OCI-LY1 (cell line): Measurements from ENCODE around the gene ENDOU.

Experiments
- H2AFZ ChIP-seq: fragments of 200-600 bp; sonication (generic), shearing (Covaris generic); 2 replicates; pipeline ENCODE4 v1.6.0; 2014; ENCODE audit warnings: antibody characterized with exemption, mild to moderate bottlenecking, low read length
- H3F3A ChIP-seq: fragments of 200-600 bp; sonication (generic), shearing (Covaris generic); 2 replicates; pipeline ENCODE4 v1.6.0; 2014; ENCODE audit warnings: mild to moderate bottlenecking, antibody characterized with exemption, low read length, moderate library complexity; ENCODE audit not compliant: insufficient read depth
- H3K27ac ChIP-seq: fragments of 200-600 bp; sonication (generic); 2 replicates; pipeline ENCODE4 v1.5.1; 2014; ENCODE audit warnings: low read length, mixed run types, mild to moderate bottlenecking, low read depth; ENCODE audit not compliant: poor library complexity, severe bottlenecking
- H3K27me3 ChIP-seq: fragments of 200-600 bp; sonication (generic); 2 replicates; pipeline ENCODE4 v1.6.0; 2014; ENCODE audit warnings: antibody characterized with exemption, mild to moderate bottlenecking, low read length, moderate library complexity; ENCODE audit not compliant: insufficient read depth
- H3K36me3 ChIP-seq: fragments of 200-600 bp; sonication (generic); 2 replicates; pipeline ENCODE4 v1.6.1; 2014; ENCODE audit warnings: mild to moderate bottlenecking, antibody characterized with exemption, low read length, moderate library complexity, mixed read lengths; ENCODE audit not compliant: insufficient read depth
- H3K4me1 ChIP-seq: fragments of 200-600 bp; sonication (generic); 2 replicates; pipeline ENCODE4 v1.5.1; 2014; ENCODE audit warnings: mild to moderate bottlenecking, low read length, moderate library complexity; ENCODE audit not compliant: insufficient read depth, severe bottlenecking
- H3K4me2 ChIP-seq: fragments of 200-600 bp; sonication (generic), shearing (Covaris generic); 2 replicates; pipeline ENCODE4 v1.6.1; 2014; ENCODE audit warnings: low read length
- H3K4me3 ChIP-seq: fragments of 200-600 bp; sonication (generic); 2 replicates; pipeline ENCODE4 v1.5.1; 2014; ENCODE audit warnings: low read length, low read depth, mild to moderate bottlenecking, mixed read lengths; ENCODE audit not compliant: poor library complexity, severe bottlenecking
- H3K79me2 ChIP-seq: fragments of 200-600 bp; shearing (Covaris generic); 2 replicates; pipeline ENCODE4 v1.6.1; 2016; ENCODE audit warnings: mixed run types, low read length, mixed read lengths; ENCODE audit not compliant: insufficient read depth
- H3K9ac ChIP-seq: fragments of 200-600 bp; sonication (generic), shearing (Covaris generic); 2 replicates; pipeline ENCODE4 v1.6.1; 2014; ENCODE audit warnings: mild to moderate bottlenecking, low read length, mixed read lengths
- H3K9me2 ChIP-seq: fragments of 200-600 bp; sonication (generic), shearing (Covaris generic); 2 replicates; pipeline ENCODE4 v1.6.1; 2014; ENCODE audit warnings: low read depth, mild to moderate bottlenecking, low read length, mixed read lengths
- H3K9me3 ChIP-seq: fragments of 200-600 bp; shearing (Covaris generic); 2 replicates; pipeline ENCODE4 v1.6.1; 2014; ENCODE audit warnings: low read length, mixed read lengths
- H4K20me1 ChIP-seq: fragments of 200-600 bp; sonication (generic), shearing (Covaris generic); 2 replicates; pipeline ENCODE4 v1.6.0; 2016; ENCODE audit warnings: mild to moderate bottlenecking, low read length; ENCODE audit not compliant: insufficient read depth
- EZH2 ChIP-seq: fragments of 200-600 bp; sonication (generic), shearing (Covaris generic); IDR thresholded peaks from 2 replicates; pipeline ENCODE4 v1.8.0; 2017; ENCODE audit warnings: borderline replicate concordance, mixed run types, mild to moderate bottlenecking, antibody characterized with exemption, low read length, moderate library complexity, mixed read lengths
- TF ChIP-seq, protein P1 (sequence below): fragments of 200-600 bp; sonication (generic), shearing (Covaris generic); IDR thresholded peaks from 2 replicates; pipeline ENCODE4 v1.5.1; 2017; ENCODE audit warnings: mild to moderate bottlenecking, antibody characterized with exemption, low read length, moderate library complexity, mixed read lengths

The ENDOU gene

GRCh38 chr12:47753021-47754001 is 28.0 kb upstream of the ENDOU start:
- no peaks in the 10 kb centered on the region; the same call in none of the 2 replicates for H3K27me3 ChIP-seq
- H3K79me2 ChIP-seq, result no peaks in the 10 kb centered on the region
- no peaks in the 10 kb centered on the region for H3F3A ChIP-seq
- H4K20me1 ChIP-seq, result no peaks in the 10 kb centered on the region
- H3K36me3 ChIP-seq, result no peaks in the 10 kb centered on the region
- no peaks in the 10 kb centered on the region for H3K4me1 ChIP-seq
- no peak overlapping the region for H3K4me2 ChIP-seq
- no peak overlapping the region for H3K4me3 ChIP-seq
- no peaks in the 10 kb centered on the region for H3K9me3 ChIP-seq
- H2AFZ ChIP-seq, result no peak overlapping the region
- no peak for TF ChIP-seq EZH2
- TF ChIP-seq, protein P1, sequence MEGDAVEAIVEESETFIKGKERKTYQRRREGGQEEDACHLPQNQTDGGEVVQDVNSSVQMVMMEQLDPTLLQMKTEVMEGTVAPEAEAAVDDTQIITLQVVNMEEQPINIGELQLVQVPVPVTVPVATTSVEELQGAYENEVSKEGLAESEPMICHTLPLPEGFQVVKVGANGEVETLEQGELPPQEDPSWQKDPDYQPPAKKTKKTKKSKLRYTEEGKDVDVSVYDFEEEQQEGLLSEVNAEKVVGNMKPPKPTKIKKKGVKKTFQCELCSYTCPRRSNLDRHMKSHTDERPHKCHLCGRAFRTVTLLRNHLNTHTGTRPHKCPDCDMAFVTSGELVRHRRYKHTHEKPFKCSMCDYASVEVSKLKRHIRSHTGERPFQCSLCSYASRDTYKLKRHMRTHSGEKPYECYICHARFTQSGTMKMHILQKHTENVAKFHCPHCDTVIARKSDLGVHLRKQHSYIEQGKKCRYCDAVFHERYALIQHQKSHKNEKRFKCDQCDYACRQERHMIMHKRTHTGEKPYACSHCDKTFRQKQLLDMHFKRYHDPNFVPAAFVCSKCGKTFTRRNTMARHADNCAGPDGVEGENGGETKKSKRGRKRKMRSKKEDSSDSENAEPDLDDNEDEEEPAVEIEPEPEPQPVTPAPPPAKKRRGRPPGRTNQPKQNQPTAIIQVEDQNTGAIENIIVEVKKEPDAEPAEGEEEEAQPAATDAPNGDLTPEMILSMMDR, result no peak
- H3K9me2 ChIP-seq, result no peaks in the 10 kb centered on the region
- H3K27ac ChIP-seq, result no peak overlapping the region
- H3K9ac ChIP-seq, result no peak overlapping the region

- H3K9me2 ChIP-seq, result no peaks in the 10 kb centered on the region
- no peaks in the 10 kb centered on the region; the same call in none of the 2 replicates for H3K27me3 ChIP-seq
- no peaks in the 10 kb centered on the region for H4K20me1 ChIP-seq
- no peaks in the 10 kb centered on the region for H3F3A ChIP-seq
- H3K79me2 ChIP-seq, result no peaks in the 10 kb centered on the region
- H3K9me3 ChIP-seq, result no peaks in the 10 kb centered on the region
- no peaks in the 10 kb centered on the region for H3K36me3 ChIP-seq
- TF ChIP-seq, protein P1, result no peak
- no peak for TF ChIP-seq EZH2
- H3K9ac ChIP-seq, result no peak overlapping the region
- no peaks in the 10 kb centered on the region for H3K4me1 ChIP-seq
- no peak overlapping the region for H3K4me2 ChIP-seq
- H3K4me3 ChIP-seq, result no peak overlapping the region
- no peak overlapping the region for H3K27ac ChIP-seq
- H2AFZ ChIP-seq, result no peak overlapping the region
Measured at GRCh38 chr12:47752552-47752951, 27.3 kb upstream of the ENDOU start.

GRCh38 chr12:47752121-47752520 is 26.8 kb upstream of the ENDOU start:
- Histone ChIP-seq H3K4me3 (no peak overlapping the region), H3K79me2 (no peaks in the 10 kb centered on the region), H3F3A (no peaks in the 10 kb centered on the region), H3K36me3 (no peaks in the 10 kb centered on the region), H3K4me1 (no peaks in the 10 kb centered on the region), H3K4me2 (no peak overlapping the region), H3K9me3 (no peaks in the 10 kb centered on the region), H3K27ac (no peak overlapping the region), H3K9me2 (no peaks in the 10 kb centered on the region), H3K9ac (no peak overlapping the region), H2AFZ (no peak overlapping the region), H3K27me3 (no peaks in the 10 kb centered on the region; the same call in none of the 2 replicates), H4K20me1 (no peaks in the 10 kb centered on the region)
- TF ChIP-seq, protein P1, result no peak
- TF ChIP-seq EZH2, result no peak
